Measurements from ENCODE around the gene SNRNP200.

The SNRNP200 gene

GRCh38 chr2:96265349-96265839, 40.0 kb downstream of the SNRNP200 start:
- FAIRE-seq (no peak), DNase-seq (ENCODE audit: insufficient read length, low spot score) (peak; percentile 60)
- TF ChIP-seq CTCF (IDR thresholded peaks at IDR 0.05; ENCODE audit: insufficient read depth, missing control alignments): no peak

- no peak for DNase-seq (ENCODE audit: insufficient read length, low spot score)
- FAIRE-seq: no peak
- TF ChIP-seq CTCF (IDR thresholded peaks at IDR 0.05; ENCODE audit: insufficient read depth, missing control alignments): peak; percentile 45
Observed at GRCh38 chr2:96264656-96265348, 40.5 kb downstream of the SNRNP200 start.

- TF ChIP-seq CTCF (IDR thresholded peaks at IDR 0.05; ENCODE audit: insufficient read depth, missing control alignments): no peak
- DNase-seq (ENCODE audit: insufficient read length, low spot score) (no peak), FAIRE-seq (no peak)
Observed at GRCh38 chr2:96264086-96264485, 41.3 kb downstream of the SNRNP200 start.

GRCh38 chr2:96262306-96262705, 43.0 kb downstream of the SNRNP200 start:
- FAIRE-seq (no peak), DNase-seq (ENCODE audit: insufficient read length, low spot score) (no peak)
- TF ChIP-seq CTCF (IDR thresholded peaks at IDR 0.05; ENCODE audit: insufficient read depth, missing control alignments): no peak

- DNase-seq (ENCODE audit: insufficient read length, low spot score): no peak
- no peak for TF ChIP-seq CTCF (IDR thresholded peaks at IDR 0.05; ENCODE audit: insufficient read depth, missing control alignments)
- no peak for FAIRE-seq
Observed at GRCh38 chr2:96261328-96262003, 43.9 kb downstream of the SNRNP200 start.

GRCh38 chr2:96260387-96261260, 44.7 kb downstream of the SNRNP200 start:
- DNase-seq (ENCODE audit: insufficient read length, low spot score) (no peak), FAIRE-seq (no peak)
- peak; percentile 38 for TF ChIP-seq CTCF (IDR thresholded peaks at IDR 0.05; ENCODE audit: insufficient read depth, missing control alignments)

All from D721Med (cell line).